Measurements from ENCODE around the gene SLC26A8. TPM values are rescaled to one million over a fixed set of nuclear protein-coding genes. Genes with fewer than 3 reads are reported as not detected.

Gene SLC26A8
- total RNA-seq, 1 experiment from 2014 or later: 1.8 TPM

- no peak for DNase-seq
- intact Hi-C loops (cut with micrococcal nuclease; ENCODE audit: unreplicated experiment): no loop called here
- no peaks in the 10 kb centered on the region for H3K9me3 ChIP-seq
- peaks cover 15% of the 10 kb centered on the region for H3K36me3 Mint-ChIP-seq (ENCODE audit: insufficient read depth, unreplicated experiment)
- H3K4me1 ChIP-seq: no peaks in the 10 kb centered on the region
- H3K4me3 Mint-ChIP-seq (ENCODE audit: unreplicated experiment): no peak overlapping the region
- BruUV-seq (replicated peaks): no TSS peak
- no peaks in the 10 kb centered on the region for H3K27me3 Mint-ChIP-seq (ENCODE audit: insufficient read depth, unreplicated experiment)
- POLR2A ChIA-PET: no interaction called here
- CTCF ChIA-PET: no interaction called here
- H3K27ac Mint-ChIP-seq (ENCODE audit: unreplicated experiment): no peak overlapping the region
- H3K27me3 ChIP-seq (replicated peaks; ENCODE audit: control insufficient read depth, insufficient read depth, low read length): no peaks in the 10 kb centered on the region
- H3K4me1 Mint-ChIP-seq (ENCODE audit: low read depth, unreplicated experiment): no peaks in the 10 kb centered on the region
- no peak overlapping the region for H3K4me3 ChIP-seq (ENCODE audit: low read depth, low read length)
- TF ChIP-seq CTCF (IDR thresholded peaks at IDR 0.05; ENCODE audit: insufficient read depth in 1 of 2, low read depth in 1 of 2, low read length in 1 of 2, severe bottlenecking in 1 of 2, unreplicated experiment in 1 of 2): no peak
- no peaks in the 10 kb centered on the region for H3K9me3 Mint-ChIP-seq (ENCODE audit: unreplicated experiment)
- no peaks in the 10 kb centered on the region; the same call in 1 of the 2 replicates for H3K36me3 ChIP-seq (ENCODE audit: control insufficient read depth, insufficient read depth, low read length)
These were observed 30.5 kb upstream of the SLC26A8 start for GRCh38 chr6:36054956-36055355.

GRCh38 chr6:36054415-36054814, 30.0 kb upstream of the SLC26A8 start:
- CTCF ChIA-PET: no interaction called here
- Histone ChIP-seq H3K27me3 (replicated peaks; ENCODE audit: control insufficient read depth, insufficient read depth, low read length) (no peaks in the 10 kb centered on the region), H3K36me3 (ENCODE audit: control insufficient read depth, insufficient read depth, low read length) (no peaks in the 10 kb centered on the region), H3K9me3 (no peaks in the 10 kb centered on the region), H3K4me3 (ENCODE audit: low read depth, low read length) (no peak overlapping the region), H3K4me1 (no peaks in the 10 kb centered on the region)
- Mint-ChIP-seq H3K4me1 (ENCODE audit: low read depth, unreplicated experiment) (no peaks in the 10 kb centered on the region), H3K4me3 (ENCODE audit: unreplicated experiment) (no peak overlapping the region), H3K36me3 (ENCODE audit: insufficient read depth, unreplicated experiment) (peaks cover 11% of the 10 kb centered on the region), H3K9me3 (ENCODE audit: unreplicated experiment) (no peaks in the 10 kb centered on the region), H3K27ac (ENCODE audit: unreplicated experiment) (no peak overlapping the region), H3K27me3 (ENCODE audit: insufficient read depth, unreplicated experiment) (no peaks in the 10 kb centered on the region)
- POLR2A ChIA-PET: no interaction called here
- intact Hi-C loops (cut with micrococcal nuclease; ENCODE audit: unreplicated experiment): no loop called here
- TF ChIP-seq CTCF (IDR thresholded peaks at IDR 0.05; ENCODE audit: insufficient read depth in 1 of 2, low read depth in 1 of 2, low read length in 1 of 2, severe bottlenecking in 1 of 2, unreplicated experiment in 1 of 2): no peak
- DNase-seq: no peak
- BruUV-seq (replicated peaks): no TSS peak

GRCh38 chr6:36053878-36054277, 29.4 kb upstream of the SLC26A8 start:
- no TSS peak for BruUV-seq (replicated peaks)
- Histone ChIP-seq H3K9me3 (no peaks in the 10 kb centered on the region), H3K4me1 (no peaks in the 10 kb centered on the region), H3K27me3 (replicated peaks; ENCODE audit: control insufficient read depth, insufficient read depth, low read length) (no peaks in the 10 kb centered on the region), H3K36me3 (ENCODE audit: control insufficient read depth, insufficient read depth, low read length) (no peaks in the 10 kb centered on the region), H3K4me3 (ENCODE audit: low read depth, low read length) (no peak overlapping the region)
- H3K4me1 Mint-ChIP-seq (ENCODE audit: low read depth, unreplicated experiment): no peaks in the 10 kb centered on the region
- no peaks in the 10 kb centered on the region for H3K27me3 Mint-ChIP-seq (ENCODE audit: insufficient read depth, unreplicated experiment)
- no peak overlapping the region for H3K4me3 Mint-ChIP-seq (ENCODE audit: unreplicated experiment)
- no peak overlapping the region for H3K27ac Mint-ChIP-seq (ENCODE audit: unreplicated experiment)
- ChIA-PET CTCF (no interaction called here), POLR2A (no interaction called here)
- TF ChIP-seq CTCF (IDR thresholded peaks at IDR 0.05; ENCODE audit: insufficient read depth in 1 of 2, low read depth in 1 of 2, low read length in 1 of 2, severe bottlenecking in 1 of 2, unreplicated experiment in 1 of 2): no peak
- H3K36me3 Mint-ChIP-seq (ENCODE audit: insufficient read depth, unreplicated experiment): peaks cover 8% of the 10 kb centered on the region
- intact Hi-C loops (cut with micrococcal nuclease; ENCODE audit: unreplicated experiment): no loop called here
- DNase-seq: no peak
- H3K9me3 Mint-ChIP-seq (ENCODE audit: unreplicated experiment): no peaks in the 10 kb centered on the region

Data from Caco-2 (cell line).